Osteocyte (in vitro differentiated cells): ENCODE data around the gene CYP11A1. TPM values are rescaled to one million over a fixed set of nuclear protein-coding genes. Genes with fewer than 3 reads are reported as not detected.

Source experiments
- DNase-seq: peaks from one replicate; pipeline ENCODE4 v3.0.0; 2021; ENCODE audit warnings: mixed read lengths; ENCODE audit not compliant: unreplicated experiment; ENCODE audit errors: extremely low spot score
- H3K27ac Mint-ChIP-seq: one replicate; pipeline ENCODE4 v1.8.0; 2021; ENCODE audit warnings: mild to moderate bottlenecking, mixed read lengths; ENCODE audit not compliant: unreplicated experiment
- H3K27me3 Mint-ChIP-seq: one replicate; pipeline ENCODE4 v1.8.0; 2021; ENCODE audit warnings: mixed read lengths; ENCODE audit not compliant: unreplicated experiment
- H3K36me3 Mint-ChIP-seq: one replicate; pipeline ENCODE4 v1.8.0; 2021; ENCODE audit warnings: mixed read lengths; ENCODE audit not compliant: unreplicated experiment
- H3K4me1 Mint-ChIP-seq: one replicate; pipeline ENCODE4 v1.8.0; 2021; ENCODE audit warnings: mixed read lengths; ENCODE audit not compliant: unreplicated experiment
- H3K4me3 Mint-ChIP-seq: one replicate; pipeline ENCODE4 v1.8.0; 2021; ENCODE audit warnings: mild to moderate bottlenecking, moderate library complexity, mixed read lengths; ENCODE audit not compliant: unreplicated experiment
- H3K9me3 Mint-ChIP-seq: one replicate; pipeline ENCODE4 v1.8.0; 2021; ENCODE audit warnings: mixed read lengths; ENCODE audit not compliant: unreplicated experiment
- total RNA-seq: library from RNA; stranded (reverse); gene quantifications from 2 replicates; pipeline ENCODE4 v1.2.1, GENCODE V29; 2021
- TF ChIP-seq, protein P1 (sequence below): fragments of 200-600 bp; sonication (generic); IDR thresholded peaks from 2 replicates; pipeline ENCODE4 v1.5.0; 2021; ENCODE audit warnings: antibody characterized with exemption, mild to moderate bottlenecking, moderate library complexity

Gene CYP11A1
- total RNA-seq, 1 donor from 2014 or later = not detected

DNA sequence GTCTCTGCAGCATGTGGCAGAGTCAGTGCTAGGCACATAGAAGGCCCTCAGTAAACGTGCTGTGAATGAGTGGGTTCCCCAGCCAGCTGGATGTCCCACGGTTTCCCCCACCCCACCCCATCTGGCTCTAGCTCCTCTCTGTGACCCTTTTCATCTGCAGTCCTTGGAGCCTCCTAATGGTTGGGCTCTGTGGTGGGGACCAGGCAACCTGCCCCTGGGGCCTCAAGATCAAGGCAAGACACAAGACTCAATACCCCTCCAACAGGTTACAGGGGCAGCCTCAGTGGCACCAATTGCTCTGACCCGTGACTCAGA lies 17.1 kb upstream of the CYP11A1 start:
- DNase-seq = no peak
- H3K27ac Mint-ChIP-seq = no peak overlapping the region
- H3K4me1 Mint-ChIP-seq = peaks cover 7% of the 10 kb centered on the region

DNA sequence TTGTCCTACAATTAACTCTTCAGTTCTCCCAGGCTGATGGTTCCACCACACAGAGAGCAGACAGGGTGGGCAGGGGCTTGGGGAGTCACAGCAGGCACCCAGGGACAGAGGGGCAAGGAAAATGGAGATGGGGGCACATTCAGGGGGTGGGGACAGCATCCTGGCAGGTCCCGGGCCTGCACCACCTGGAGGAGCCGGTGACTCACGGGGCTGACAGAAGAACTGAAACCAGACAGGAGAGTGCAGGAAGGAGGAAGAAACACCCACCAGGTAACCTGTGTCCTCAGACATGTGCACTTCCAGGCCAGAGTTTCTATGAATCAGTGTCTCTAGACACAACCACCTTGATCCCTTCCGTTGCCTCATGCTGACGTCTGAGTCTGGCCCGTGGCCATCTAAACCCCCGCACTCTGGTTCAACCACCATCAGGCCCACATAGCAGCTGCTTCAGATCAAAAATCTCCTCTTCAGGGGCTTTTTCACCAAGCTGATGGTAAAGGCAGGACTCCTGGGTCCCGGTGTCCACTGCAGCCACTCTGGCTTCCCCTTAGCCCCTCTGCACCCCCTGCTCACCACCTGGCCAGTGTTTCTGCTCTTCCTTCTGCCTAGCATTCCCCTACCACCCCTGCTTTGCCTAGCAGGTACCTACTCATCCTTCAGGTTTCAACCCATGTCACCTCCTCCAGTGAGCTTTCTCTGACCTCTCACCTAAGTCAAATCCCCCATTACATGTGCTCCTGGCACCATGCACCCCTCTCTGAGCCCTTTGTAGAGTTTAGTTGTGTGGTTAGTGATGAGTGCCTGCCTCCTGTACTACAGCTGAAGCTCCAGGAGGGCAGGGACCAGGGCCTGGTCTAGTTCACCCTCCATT lies 16.5 kb upstream of the CYP11A1 start:
- TF ChIP-seq, protein P1, sequence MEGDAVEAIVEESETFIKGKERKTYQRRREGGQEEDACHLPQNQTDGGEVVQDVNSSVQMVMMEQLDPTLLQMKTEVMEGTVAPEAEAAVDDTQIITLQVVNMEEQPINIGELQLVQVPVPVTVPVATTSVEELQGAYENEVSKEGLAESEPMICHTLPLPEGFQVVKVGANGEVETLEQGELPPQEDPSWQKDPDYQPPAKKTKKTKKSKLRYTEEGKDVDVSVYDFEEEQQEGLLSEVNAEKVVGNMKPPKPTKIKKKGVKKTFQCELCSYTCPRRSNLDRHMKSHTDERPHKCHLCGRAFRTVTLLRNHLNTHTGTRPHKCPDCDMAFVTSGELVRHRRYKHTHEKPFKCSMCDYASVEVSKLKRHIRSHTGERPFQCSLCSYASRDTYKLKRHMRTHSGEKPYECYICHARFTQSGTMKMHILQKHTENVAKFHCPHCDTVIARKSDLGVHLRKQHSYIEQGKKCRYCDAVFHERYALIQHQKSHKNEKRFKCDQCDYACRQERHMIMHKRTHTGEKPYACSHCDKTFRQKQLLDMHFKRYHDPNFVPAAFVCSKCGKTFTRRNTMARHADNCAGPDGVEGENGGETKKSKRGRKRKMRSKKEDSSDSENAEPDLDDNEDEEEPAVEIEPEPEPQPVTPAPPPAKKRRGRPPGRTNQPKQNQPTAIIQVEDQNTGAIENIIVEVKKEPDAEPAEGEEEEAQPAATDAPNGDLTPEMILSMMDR = no peak
- H3K4me1 Mint-ChIP-seq = peaks cover 3% of the 10 kb centered on the region
- H3K4me3 Mint-ChIP-seq = no peak overlapping the region
- no peak overlapping the region for H3K27ac Mint-ChIP-seq
- no peaks in the 10 kb centered on the region for H3K9me3 Mint-ChIP-seq
- H3K36me3 Mint-ChIP-seq = no peaks in the 10 kb centered on the region
- no peaks in the 10 kb centered on the region for H3K27me3 Mint-ChIP-seq
- DNase-seq = no peak

More for the DNA sequence above, 17.1 kb upstream of the CYP11A1 start:
- Mint-ChIP-seq H3K4me3 (no peak overlapping the region), H3K36me3 (no peaks in the 10 kb centered on the region), H3K27me3 (no peaks in the 10 kb centered on the region), H3K9me3 (no peaks in the 10 kb centered on the region)
- TF ChIP-seq, protein P1 = no peak

DNA sequence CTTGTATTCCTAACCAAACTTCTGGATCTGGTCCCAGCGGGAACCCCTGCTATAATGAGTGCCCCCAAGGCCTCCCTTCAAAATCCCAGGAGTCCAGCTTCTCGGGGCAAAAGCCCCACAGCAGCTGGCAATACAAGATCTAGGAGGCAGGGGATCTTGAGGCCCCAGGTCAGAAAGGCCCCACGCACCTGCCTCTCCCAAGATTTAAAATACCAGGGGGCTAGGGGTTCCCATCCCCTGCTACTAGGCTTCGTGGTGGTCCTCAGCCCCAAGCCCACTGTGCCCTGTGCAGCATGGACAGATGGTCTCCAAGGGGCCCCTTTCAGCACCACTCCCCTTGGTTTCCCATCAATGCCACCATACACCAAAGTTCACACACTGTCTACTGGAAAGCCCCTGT lies 15.8 kb upstream of the CYP11A1 start:
- no peak overlapping the region for H3K27ac Mint-ChIP-seq
- no peak for DNase-seq
- no peaks in the 10 kb centered on the region for H3K36me3 Mint-ChIP-seq
- H3K4me3 Mint-ChIP-seq = no peak overlapping the region
- TF ChIP-seq, protein P1 = no peak
- no peaks in the 10 kb centered on the region for H3K27me3 Mint-ChIP-seq
- H3K4me1 Mint-ChIP-seq = peaks cover 6% of the 10 kb centered on the region
- no peaks in the 10 kb centered on the region for H3K9me3 Mint-ChIP-seq

DNA sequence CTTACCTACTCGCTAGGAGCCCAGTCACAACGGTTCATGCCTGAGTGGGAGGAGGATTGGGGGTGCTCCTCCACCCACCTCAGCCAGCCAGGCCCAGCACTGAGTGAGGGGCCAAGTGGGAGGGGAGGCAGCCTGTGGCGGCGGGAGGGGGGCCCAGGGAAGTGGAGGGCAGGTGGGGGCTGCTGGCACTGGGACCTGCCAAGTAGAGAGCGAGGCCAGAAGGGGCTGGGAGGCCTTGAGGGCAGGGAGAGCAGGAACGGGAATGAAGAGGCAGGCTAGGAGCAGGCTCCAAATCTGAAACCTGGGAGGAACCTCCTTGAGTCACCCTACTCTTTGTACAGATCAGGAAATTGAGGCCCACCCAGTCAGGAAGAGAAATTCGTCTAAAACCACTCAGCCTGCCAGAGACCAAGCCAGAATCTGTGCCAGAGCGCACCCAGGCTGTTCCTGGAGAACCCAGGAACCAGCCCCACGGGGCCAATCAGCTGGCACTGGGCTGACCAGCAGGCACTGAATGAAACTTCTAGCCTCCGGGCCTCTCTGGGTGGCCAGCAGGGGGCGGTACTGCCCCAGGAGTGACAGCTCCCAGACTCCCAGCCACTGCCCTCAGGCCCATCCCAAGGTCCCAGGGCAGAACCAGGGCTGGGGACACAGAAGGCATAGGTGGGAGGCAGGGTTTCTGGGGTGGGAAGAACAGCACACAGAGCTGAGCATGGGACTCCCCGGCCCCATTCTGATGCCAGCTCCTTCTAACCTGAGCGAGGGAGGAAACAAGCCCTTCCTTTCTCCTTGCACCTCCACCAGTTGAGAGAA lies 14.8 kb upstream of the CYP11A1 start:
- TF ChIP-seq, protein P1 = peak; percentile 96
- H3K36me3 Mint-ChIP-seq = no peaks in the 10 kb centered on the region
- peaks cover 6% of the 10 kb centered on the region for H3K4me1 Mint-ChIP-seq
- peak; percentile 94 for DNase-seq
- H3K4me3 Mint-ChIP-seq = no peak overlapping the region
- H3K9me3 Mint-ChIP-seq = no peaks in the 10 kb centered on the region
- H3K27me3 Mint-ChIP-seq = no peaks in the 10 kb centered on the region
- no peak overlapping the region for H3K27ac Mint-ChIP-seq

DNA sequence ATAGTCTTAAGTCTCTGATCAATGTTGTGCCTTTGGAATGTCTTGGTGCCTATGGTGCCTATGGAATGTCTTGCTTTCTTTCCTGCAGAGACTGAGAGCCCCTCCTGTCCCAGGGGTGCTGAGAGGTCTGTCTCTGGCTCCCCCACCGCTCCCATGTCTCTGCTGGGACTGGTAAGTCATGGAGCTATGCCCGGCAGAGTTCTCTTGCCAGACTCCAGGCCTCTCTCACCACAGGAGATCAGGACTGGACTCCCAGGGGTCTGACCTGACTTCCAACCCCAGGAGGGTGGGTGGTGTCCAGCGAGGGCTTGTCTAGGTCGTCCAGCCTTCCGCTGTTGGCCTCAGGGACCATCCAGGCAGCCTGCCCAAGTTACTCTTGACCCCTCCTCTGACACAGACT lies 14.0 kb upstream of the CYP11A1 start:
- no peaks in the 10 kb centered on the region for H3K27me3 Mint-ChIP-seq
- no peaks in the 10 kb centered on the region for H3K36me3 Mint-ChIP-seq
- H3K27ac Mint-ChIP-seq = no peak overlapping the region
- no peak for DNase-seq
- H3K4me3 Mint-ChIP-seq = no peak overlapping the region
- peaks cover 6% of the 10 kb centered on the region for H3K4me1 Mint-ChIP-seq
- no peaks in the 10 kb centered on the region for H3K9me3 Mint-ChIP-seq
- TF ChIP-seq, protein P1 = no peak
